ENCODE data around the gene HARS2.
"Not testable (repeated sequence)": the region's sequence is repeated elsewhere in the genome, so short reads cannot be mapped to it uniquely, and the experiment has no call there.

HARS2 gene

GRCh38 chr5:140707812-140708211 is 16.6 kb downstream of the HARS2 start:
- H3K9ac ChIP-seq (ENCODE audit: low read depth, low read length): no peak overlapping the region
- H3K4me3 ChIP-seq (ENCODE audit: low read length): no peak overlapping the region
- H3K27me3 ChIP-seq (ENCODE audit: control insufficient read depth, insufficient read depth, low read length): no peaks in the 10 kb centered on the region

GRCh38 chr5:140708787-140709186 is 17.5 kb downstream of the HARS2 start:
- not testable (repeated sequence) for H3K4me3 ChIP-seq (ENCODE audit: low read length); H3K4me1 ChIP-seq (ENCODE audit: control insufficient read depth, insufficient read depth, low read length); H3K9me3 ChIP-seq (replicated peaks; ENCODE audit: low read length); H3K27me3 ChIP-seq (ENCODE audit: control insufficient read depth, insufficient read depth, low read length); H3K9ac ChIP-seq (ENCODE audit: low read depth, low read length); H3K4me2 ChIP-seq (ENCODE audit: low read length)
- H3K36me3 ChIP-seq (ENCODE audit: insufficient read depth, low read length): peaks cover 35% of the 10 kb centered on the region

More at GRCh38 chr5:140707812-140708211, 16.6 kb downstream of the HARS2 start:
- Histone ChIP-seq H3K36me3 (ENCODE audit: insufficient read depth, low read length) (peaks cover 42% of the 10 kb centered on the region), H3K4me2 (ENCODE audit: low read length) (no peak overlapping the region), H3K4me1 (ENCODE audit: control insufficient read depth, insufficient read depth, low read length) (peaks cover 6% of the 10 kb centered on the region), H3K9me3 (replicated peaks; ENCODE audit: low read length) (no peaks in the 10 kb centered on the region)

- H3K4me1 ChIP-seq (ENCODE audit: control insufficient read depth, insufficient read depth, low read length): peaks cover 6% of the 10 kb centered on the region
- H3K36me3 ChIP-seq (ENCODE audit: insufficient read depth, low read length): peaks cover 14% of the 10 kb centered on the region
- no peaks in the 10 kb centered on the region for H3K27me3 ChIP-seq (ENCODE audit: control insufficient read depth, insufficient read depth, low read length)
- H3K4me2 ChIP-seq (ENCODE audit: low read length): peak overlapping the region; percentile 88
- no peaks in the 10 kb centered on the region for H3K9me3 ChIP-seq (replicated peaks; ENCODE audit: low read length)
- H3K9ac ChIP-seq (ENCODE audit: low read depth, low read length): peak overlapping the region; percentile 68
- peak overlapping the region; percentile 77 for H3K4me3 ChIP-seq (ENCODE audit: low read length)
These were observed 19.8 kb downstream of the HARS2 start for GRCh38 chr5:140710899-140711552.

GRCh38 chr5:140711794-140712193 is 20.5 kb downstream of the HARS2 start:
- Histone ChIP-seq H3K4me1 (ENCODE audit: control insufficient read depth, insufficient read depth, low read length) (peaks cover 6% of the 10 kb centered on the region), H3K9me3 (replicated peaks; ENCODE audit: low read length) (no peaks in the 10 kb centered on the region), H3K36me3 (ENCODE audit: insufficient read depth, low read length) (peaks cover 8% of the 10 kb centered on the region), H3K4me3 (ENCODE audit: low read length) (no peak overlapping the region), H3K9ac (ENCODE audit: low read depth, low read length) (no peak overlapping the region), H3K27me3 (ENCODE audit: control insufficient read depth, insufficient read depth, low read length) (no peaks in the 10 kb centered on the region), H3K4me2 (ENCODE audit: low read length) (peak overlapping the region; percentile 7)

DNA sequence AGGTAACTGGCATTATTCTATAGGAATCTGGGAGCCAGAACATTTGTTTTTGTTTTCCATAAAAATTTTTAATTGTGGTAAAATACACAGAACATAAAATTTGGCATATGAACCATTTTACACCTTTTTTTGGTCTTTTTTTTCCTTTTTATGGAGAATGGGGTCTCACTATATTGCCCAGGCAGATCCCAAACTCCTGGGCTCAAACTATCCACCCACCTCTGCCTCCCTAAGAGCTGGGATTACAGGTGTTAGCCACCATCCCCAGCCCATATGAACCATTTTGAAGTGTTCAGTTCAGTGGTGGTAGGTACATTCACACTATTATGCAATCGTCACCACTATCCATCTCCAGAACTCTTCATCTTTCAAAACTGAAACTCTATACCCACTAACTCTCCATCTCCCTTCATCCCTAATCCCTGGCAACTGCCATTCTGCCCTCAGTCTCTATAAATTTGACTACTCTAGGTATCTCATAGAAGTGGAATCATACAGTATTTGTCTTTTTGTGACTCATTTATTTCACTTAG is 22.4 kb downstream of the HARS2 start:
- no peaks in the 10 kb centered on the region for H3K9me3 ChIP-seq (replicated peaks; ENCODE audit: low read length)
- H3K27me3 ChIP-seq (ENCODE audit: control insufficient read depth, insufficient read depth, low read length): no peaks in the 10 kb centered on the region
- H3K4me3 ChIP-seq (ENCODE audit: low read length): no peak overlapping the region
- H3K4me1 ChIP-seq (ENCODE audit: control insufficient read depth, insufficient read depth, low read length): peaks cover 11% of the 10 kb centered on the region
- H3K36me3 ChIP-seq (ENCODE audit: insufficient read depth, low read length): no peaks in the 10 kb centered on the region
- H3K4me2 ChIP-seq (ENCODE audit: low read length): no peak overlapping the region
- no peak overlapping the region for H3K9ac ChIP-seq (ENCODE audit: low read depth, low read length)

DNA sequence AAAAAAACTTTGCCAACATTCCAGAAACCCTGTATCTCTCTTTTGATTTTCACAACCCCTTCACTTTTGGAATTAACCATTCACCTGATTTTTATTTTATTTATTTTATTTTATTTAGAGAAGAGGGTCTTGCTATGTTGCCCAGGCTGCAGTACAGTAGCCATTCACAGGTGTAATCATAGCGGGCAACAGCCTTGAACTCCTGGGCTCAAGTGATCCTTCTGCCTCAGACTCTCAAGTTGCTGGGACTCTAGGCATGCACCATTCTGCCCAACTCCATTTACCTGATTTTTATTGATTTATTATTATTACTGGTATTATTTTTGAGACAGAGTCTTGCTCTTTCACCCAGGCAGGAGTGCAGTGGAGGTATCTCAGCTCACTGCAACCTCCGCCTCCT is 25.0 kb downstream of the HARS2 start:
- H3K9me3 ChIP-seq (replicated peaks; ENCODE audit: low read length); H3K4me1 ChIP-seq (ENCODE audit: control insufficient read depth, insufficient read depth, low read length); H3K4me3 ChIP-seq (ENCODE audit: low read length); H3K9ac ChIP-seq (ENCODE audit: low read depth, low read length); H3K27me3 ChIP-seq (ENCODE audit: control insufficient read depth, insufficient read depth, low read length); H3K4me2 ChIP-seq (ENCODE audit: low read length); H3K36me3 ChIP-seq (ENCODE audit: insufficient read depth, low read length): not testable (repeated sequence)

- Histone ChIP-seq H3K4me1 (ENCODE audit: control insufficient read depth, insufficient read depth, low read length) (peaks cover 5% of the 10 kb centered on the region), H3K36me3 (ENCODE audit: insufficient read depth, low read length) (no peaks in the 10 kb centered on the region), H3K27me3 (ENCODE audit: control insufficient read depth, insufficient read depth, low read length) (no peaks in the 10 kb centered on the region), H3K4me3 (ENCODE audit: low read length) (peak overlapping the region; percentile 43), H3K9me3 (replicated peaks; ENCODE audit: low read length) (no peaks in the 10 kb centered on the region), H3K9ac (ENCODE audit: low read depth, low read length) (no peak overlapping the region), H3K4me2 (ENCODE audit: low read length) (peak overlapping the region; percentile 67)
These were observed 27.0 kb downstream of the HARS2 start for GRCh38 chr5:140718266-140718592.

DNA sequence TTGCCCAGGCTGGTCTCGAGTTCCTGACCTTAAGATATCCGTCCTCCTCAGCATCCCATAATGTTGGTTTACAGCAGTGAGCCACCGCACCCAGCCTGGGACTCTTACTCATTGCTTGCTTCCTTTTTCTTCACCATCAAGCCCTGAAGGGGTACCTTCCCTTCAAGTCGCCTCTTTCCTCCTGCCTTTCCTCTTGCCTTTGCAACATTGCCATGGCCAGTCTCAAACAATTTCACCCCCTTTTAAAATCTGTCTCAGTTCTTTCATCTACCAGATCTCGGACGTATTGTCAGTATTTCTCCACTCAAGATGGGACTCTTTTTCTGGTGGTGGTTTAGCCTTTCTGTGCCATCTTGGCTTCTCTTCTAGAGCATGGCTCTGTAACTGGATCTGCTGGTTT is 29.5 kb downstream of the HARS2 start:
- not testable (repeated sequence) for H3K27me3 ChIP-seq (ENCODE audit: control insufficient read depth, insufficient read depth, low read length); H3K4me2 ChIP-seq (ENCODE audit: low read length); H3K9me3 ChIP-seq (replicated peaks; ENCODE audit: low read length); H3K36me3 ChIP-seq (ENCODE audit: insufficient read depth, low read length); H3K9ac ChIP-seq (ENCODE audit: low read depth, low read length); H3K4me1 ChIP-seq (ENCODE audit: control insufficient read depth, insufficient read depth, low read length); H3K4me3 ChIP-seq (ENCODE audit: low read length)

DNA sequence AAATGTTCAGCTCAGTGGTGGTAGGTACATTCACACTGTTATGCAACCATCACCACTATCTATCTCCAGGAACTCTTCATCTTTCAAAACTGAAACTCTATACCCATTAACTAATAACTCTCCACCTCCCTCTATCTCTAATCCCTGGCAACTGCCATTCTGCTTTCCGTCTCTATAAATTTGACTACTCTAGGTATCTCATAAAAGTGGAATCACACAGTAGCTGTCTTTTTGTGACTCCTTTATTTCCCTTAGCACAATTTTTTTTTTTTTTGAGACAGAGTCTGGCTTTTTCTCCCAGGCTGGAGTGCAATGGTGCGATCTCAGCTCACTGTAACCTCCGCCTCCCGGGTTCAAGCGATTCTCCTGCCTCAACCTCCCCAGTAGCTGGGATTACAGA is 30.1 kb downstream of the HARS2 start:
- H3K9me3 ChIP-seq (replicated peaks; ENCODE audit: low read length); H3K4me1 ChIP-seq (ENCODE audit: control insufficient read depth, insufficient read depth, low read length); H3K27me3 ChIP-seq (ENCODE audit: control insufficient read depth, insufficient read depth, low read length); H3K4me3 ChIP-seq (ENCODE audit: low read length); H3K9ac ChIP-seq (ENCODE audit: low read depth, low read length); H3K36me3 ChIP-seq (ENCODE audit: insufficient read depth, low read length); H3K4me2 ChIP-seq (ENCODE audit: low read length): not testable (repeated sequence)

DNA sequence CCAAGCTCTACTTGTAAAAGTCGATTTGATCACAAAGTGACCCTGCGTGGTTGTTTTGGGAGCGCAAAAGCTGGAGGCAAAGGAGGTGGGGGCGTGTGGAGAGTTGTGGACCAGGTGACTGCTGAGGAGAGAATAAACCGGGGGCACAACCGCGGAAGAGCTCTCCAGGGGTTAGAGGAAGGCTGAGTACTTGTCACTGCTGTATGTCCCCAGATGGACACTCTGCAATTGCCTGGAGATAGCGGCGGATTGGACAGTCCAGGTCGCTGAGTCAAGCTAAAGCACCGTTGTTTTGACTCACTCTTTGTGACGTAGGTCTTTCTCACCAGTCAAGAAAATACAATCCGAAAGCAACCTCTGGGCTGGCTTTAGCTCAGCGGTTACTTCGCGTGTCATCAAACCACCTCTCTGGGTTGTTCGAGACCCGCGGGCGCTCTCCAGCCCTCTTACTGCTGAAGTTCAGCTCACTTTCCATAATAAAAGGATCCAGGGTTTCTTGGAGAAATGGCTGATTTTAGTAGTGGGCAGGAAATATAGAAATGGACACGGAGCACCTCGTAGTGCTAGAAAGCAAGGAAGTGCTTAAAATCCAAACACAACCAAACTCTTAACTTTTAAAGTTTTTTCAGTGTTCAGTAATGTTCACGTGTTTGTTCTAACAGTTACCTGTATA is 34.7 kb downstream of the HARS2 start:
- Histone ChIP-seq H3K9ac (ENCODE audit: low read depth, low read length) (no peak overlapping the region), H3K27me3 (ENCODE audit: control insufficient read depth, insufficient read depth, low read length) (peaks cover 5% of the 10 kb centered on the region)

DNA sequence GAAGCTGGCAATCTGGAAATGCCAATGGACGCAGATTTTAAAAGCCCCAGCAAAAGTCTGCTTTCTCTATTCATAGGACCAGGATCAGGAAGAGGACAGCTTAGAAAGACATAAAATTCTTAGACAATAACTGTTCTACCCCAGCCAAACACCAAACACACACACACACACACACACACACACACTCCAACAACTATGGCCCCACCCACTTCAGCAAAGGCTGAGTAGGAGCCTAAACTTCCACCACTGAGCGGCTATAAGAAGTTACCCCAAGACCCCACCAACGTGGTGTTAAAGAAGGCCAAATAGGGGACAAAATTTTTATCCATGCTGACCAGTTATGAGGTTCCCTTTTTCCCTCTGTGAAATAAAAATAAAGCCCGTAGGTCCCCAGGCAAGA is 41.8 kb downstream of the HARS2 start:
- H3K36me3 ChIP-seq (ENCODE audit: insufficient read depth, low read length): no peaks in the 10 kb centered on the region
- H3K9me3 ChIP-seq (replicated peaks; ENCODE audit: low read length): no peaks in the 10 kb centered on the region
- H3K27me3 ChIP-seq (ENCODE audit: control insufficient read depth, insufficient read depth, low read length): peaks cover 21% of the 10 kb centered on the region
- H3K4me3 ChIP-seq (ENCODE audit: low read length): no peak overlapping the region
- no peak overlapping the region for H3K9ac ChIP-seq (ENCODE audit: low read depth, low read length)
- H3K4me2 ChIP-seq (ENCODE audit: low read length): no peak overlapping the region
- H3K4me1 ChIP-seq (ENCODE audit: control insufficient read depth, insufficient read depth, low read length): no peaks in the 10 kb centered on the region

More for the DNA sequence above, 34.7 kb downstream of the HARS2 start:
- Histone ChIP-seq H3K4me3 (ENCODE audit: low read length) (peak overlapping the region; percentile 72), H3K36me3 (ENCODE audit: insufficient read depth, low read length) (no peaks in the 10 kb centered on the region), H3K4me2 (ENCODE audit: low read length) (peak overlapping the region; percentile 82), H3K9me3 (replicated peaks; ENCODE audit: low read length) (no peaks in the 10 kb centered on the region), H3K4me1 (ENCODE audit: control insufficient read depth, insufficient read depth, low read length) (no peaks in the 10 kb centered on the region)

DNA sequence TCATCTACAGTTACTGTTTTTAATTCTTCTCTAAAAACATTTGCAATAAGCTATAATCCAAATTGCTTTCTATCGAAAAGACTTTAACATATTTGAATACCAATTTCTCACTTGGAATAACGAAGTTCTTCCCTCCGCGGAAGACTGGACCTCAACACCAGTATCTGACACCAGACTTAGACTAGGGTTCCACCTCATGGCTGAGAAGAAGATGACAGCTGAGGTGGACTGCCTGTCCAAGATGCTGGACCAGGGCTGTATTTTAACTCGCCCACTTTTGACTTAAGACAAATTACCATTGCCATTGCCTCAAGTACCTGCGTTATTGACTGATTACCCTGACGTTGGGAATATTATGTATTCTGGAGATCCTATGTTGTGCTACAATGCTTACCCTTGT is 43.1 kb downstream of the HARS2 start:
- Histone ChIP-seq H3K27me3 (ENCODE audit: control insufficient read depth, insufficient read depth, low read length) (peaks cover 21% of the 10 kb centered on the region), H3K9ac (ENCODE audit: low read depth, low read length) (no peak overlapping the region), H3K4me2 (ENCODE audit: low read length) (no peak overlapping the region), H3K36me3 (ENCODE audit: insufficient read depth, low read length) (no peaks in the 10 kb centered on the region), H3K4me3 (ENCODE audit: low read length) (no peak overlapping the region), H3K4me1 (ENCODE audit: control insufficient read depth, insufficient read depth, low read length) (no peaks in the 10 kb centered on the region), H3K9me3 (replicated peaks; ENCODE audit: low read length) (no peaks in the 10 kb centered on the region)
